B cell (primary cell): Measurements from ENCODE around the gene CLK4. TPM values are rescaled to one million over a fixed set of nuclear protein-coding genes. Genes with fewer than 3 reads are reported as not detected.

Source experiments
- ATAC-seq: fragments of 200-7000 bp; cut with Tn5 transposase; one replicate; pipeline ENCODE4 v1.10.0; 2021; ENCODE audit warnings: low read depth, mild to moderate bottlenecking, moderate number of reproducible peaks, moderate library complexity
- CTCF ChIA-PET: fragments of 350-600 bp; sonication (Branson Sonifier 250); formaldehyde crosslinking; loops from one replicate; lab custom pipeline; 2021; ENCODE audit warnings: antibody characterized with exemption, inconsistent platforms; lab: Charles Lee
- POLR2A ChIA-PET: fragments of 350-600 bp; sonication (Branson Sonifier 250); formaldehyde crosslinking; loops from one replicate; lab custom pipeline; 2021; ENCODE audit warnings: antibody characterized with exemption; lab: Charles Lee
- DNase-seq: peaks from one replicate; pipeline ENCODE4 v3.0.0; 2013
- H2AFZ ChIP-seq: 2 replicates; pipeline ENCODE4 v1.6.1; 2012; ENCODE audit warnings: mild to moderate bottlenecking, low read depth, low read length; ENCODE audit not compliant: insufficient read depth, poor library complexity, severe bottlenecking
- H3K27ac ChIP-seq, 2 donors: 1 replicate in 1 of 2; 2 replicates in 1 of 2; pipeline ENCODE4 v1.5.1; 2012 to 2013; ENCODE audit warnings: low read length in 2 of 2, mild to moderate bottlenecking in 2 of 2, moderate library complexity in 1 of 2
- H3K27me3 ChIP-seq, 4 experiments: fragments of 200-600 bp in 1 of 4; sonication (generic) in 1 of 4; replicated peaks in 1 of 4; 1 replicate in 2 of 4; 2 replicates in 2 of 4; pipeline versions ENCODE4 v1.6.1 to v1.7.0; 2013 to 2016; ENCODE audit warnings: low read length in 3 of 4, mild to moderate bottlenecking in 2 of 4, mixed read lengths in 1 of 4, moderate library complexity in 1 of 4; ENCODE audit not compliant: insufficient read depth in 4 of 4, control insufficient read depth in 3 of 4; ENCODE audit errors: control extremely low read depth in 1 of 4
- H3K36me3 ChIP-seq, 2 experiments: replicated peaks in 1 of 2; 1 replicate in 1 of 2; 2 replicates in 1 of 2; pipeline versions ENCODE4 v1.6.1 to v1.7.1; 2013; ENCODE audit warnings: low read length in 1 of 2; ENCODE audit not compliant: insufficient read depth in 2 of 2, control insufficient read depth in 1 of 2; ENCODE audit errors: control extremely low read depth in 1 of 2, extremely low read depth in 1 of 2
- H3K4me1 ChIP-seq, 2 donors: fragments of 200-600 bp in 1 of 2; sonication (generic) in 1 of 2; 1 replicate in 1 of 2; 2 replicates in 1 of 2; pipeline versions ENCODE4 v1.5.1 to v1.6.1; 2013 to 2017; ENCODE audit warnings: low read length in 2 of 2; ENCODE audit not compliant: control insufficient read depth in 2 of 2, insufficient read depth in 2 of 2
- H3K4me2 ChIP-seq: replicated peaks from 2 replicates; pipeline ENCODE3; 2012; ENCODE audit warnings: mild to moderate bottlenecking, low read depth, low read length; ENCODE audit not compliant: poor library complexity, severe bottlenecking
- H3K4me3 ChIP-seq, 5 experiments: fragments of 200-600 bp in 1 of 5; sonication (generic) in 1 of 5; 1 replicate in 3 of 5; 2 replicates in 2 of 5; pipeline versions ENCODE4 v1.5.1 to v1.7.0; 2011 to 2016; ENCODE audit warnings: low read length in 4 of 5, mild to moderate bottlenecking in 4 of 5, low read depth in 2 of 5, control low read depth in 1 of 5, moderate library complexity in 1 of 5; ENCODE audit not compliant: insufficient read depth in 1 of 5; ENCODE audit errors: control extremely low read depth in 1 of 5, extremely low read depth in 1 of 5
- H3K79me2 ChIP-seq: fragments of 200-600 bp; sonication (generic); one replicate; pipeline ENCODE4 v1.6.0; 2016; ENCODE audit warnings: low read length; ENCODE audit not compliant: control insufficient read depth, insufficient read depth
- H3K9ac ChIP-seq: fragments of 200-600 bp; sonication (generic); 2 replicates; pipeline ENCODE4 v1.6.1; 2017; ENCODE audit warnings: mild to moderate bottlenecking, low read length, moderate library complexity
- H3K9me3 ChIP-seq, 3 donors: one replicate each; pipeline versions ENCODE4 v1.6.1 to v1.7.1; 2013; ENCODE audit warnings: low read length in 2 of 3; ENCODE audit not compliant: control insufficient read depth in 2 of 3, insufficient read depth in 1 of 3; ENCODE audit errors: control extremely low read depth in 1 of 3
- H4K20me1 ChIP-seq: 2 replicates; pipeline ENCODE4 v1.6.0; 2012; ENCODE audit warnings: mild to moderate bottlenecking, low read length; ENCODE audit not compliant: insufficient read depth, control insufficient read depth, poor library complexity, severe bottlenecking
- H3K27ac Mint-ChIP-seq: one replicate; pipeline ENCODE4 v1.8.0; 2021; ENCODE audit warnings: mixed read lengths
- H3K27me3 Mint-ChIP-seq: one replicate; pipeline ENCODE4 v1.8.0; 2021; ENCODE audit warnings: mixed read lengths
- H3K4me1 Mint-ChIP-seq: one replicate; pipeline ENCODE4 v1.8.0; 2021; ENCODE audit warnings: mixed read lengths
- H3K4me3 Mint-ChIP-seq: one replicate; pipeline ENCODE4 v1.8.0; 2021; ENCODE audit warnings: mixed read lengths
- H3K9me3 Mint-ChIP-seq: one replicate; pipeline ENCODE4 v1.8.0; 2022; ENCODE audit warnings: mixed read lengths; ENCODE audit not compliant: insufficient read depth
- EZH2 ChIP-seq: IDR thresholded peaks from 2 replicates; pipeline ENCODE4 v1.6.1; 2012; ENCODE audit warnings: borderline replicate concordance, low read depth, mild to moderate bottlenecking, moderate library complexity, low read length; ENCODE audit not compliant: insufficient read depth, poor library complexity, severe bottlenecking
- WGBS: methylation state at CpG from one replicate; pipeline ENCODE4 v1.1.5; 2013; ENCODE audit warnings: missing lambda C conversion rate; ENCODE audit not compliant: insufficient coverage; 5-methylcytosine and 5-hydroxymethylcytosine counted together
- intact Hi-C: fragments of 100-400 bp; cut with micrococcal nuclease; formaldehyde crosslinking; loops from one replicate; pipeline ENCODE4 v1.10.0; 2022
- polyA plus RNA-seq: library from polyadenylated mRNA; depleted of rRNA; stranded (reverse); fragments of >200 nt; gene quantifications from 2 replicates; pipeline ENCODE4 v1.2.3, GENCODE V29; 2012
- total RNA-seq, 2 donors: library from RNA; stranded (reverse); fragments of 120-200 nt in 1 of 2; gene quantifications; 1 replicate in 1 of 2; 2 replicates in 1 of 2; pipeline versions ENCODE4 v1.2.3 to v1.2.4, GENCODE V29; 2013 to 2022
- TF ChIP-seq, protein P1 (sequence below): fragments of 200-600 bp; IDR thresholded peaks from one replicate; pipeline ENCODE4 v1.8.0; 2022; ENCODE audit warnings: antibody characterized with exemption, mild to moderate bottlenecking

Gene CLK4
- total and polyA plus RNA-seq, 2 donors (not counting 1 experiment from before 2014, with no cell fraction given) = 72.3 to 132 TPM

DNA sequence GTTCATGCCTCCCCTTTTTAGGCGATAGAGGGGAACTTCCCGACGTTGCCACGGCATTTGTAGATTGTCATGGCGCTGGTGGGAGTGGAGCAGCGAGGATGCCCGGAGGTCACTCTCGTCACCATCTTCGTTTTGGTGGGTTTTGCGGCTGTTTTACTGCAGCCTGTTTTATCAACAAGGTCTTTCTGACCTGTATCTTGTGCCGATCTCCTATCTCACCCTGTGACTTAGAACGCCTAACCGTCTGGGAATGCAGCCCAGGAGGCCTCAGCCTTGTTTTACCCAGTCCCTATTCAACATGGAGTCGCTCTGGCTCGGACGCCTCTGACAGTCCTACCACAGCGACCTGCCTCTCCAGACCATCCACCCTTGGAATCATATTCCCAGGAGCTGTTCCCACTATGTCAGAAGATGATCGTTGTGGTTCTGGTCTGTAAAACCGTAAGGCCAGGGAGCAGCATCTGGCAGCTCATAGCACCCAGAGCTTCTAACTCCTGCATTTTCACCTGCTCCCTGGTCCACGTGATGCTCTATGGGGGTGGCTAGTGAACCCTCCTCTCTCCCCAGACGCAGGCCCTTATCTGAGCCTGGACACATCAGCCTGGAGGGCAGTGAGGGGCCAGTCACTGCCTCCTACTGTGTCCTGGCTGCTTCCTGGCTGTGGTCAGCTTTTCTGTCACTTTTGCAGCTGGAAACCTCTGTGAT lies 35.1 kb upstream of the CLK4 start:
- intact Hi-C loops = no loop called here
- peaks cover 0 to 3% (median 0%) of the 10 kb centered on the region in 4 experiments for H3K27me3 ChIP-seq
- no peaks in the 10 kb centered on the region for H3K4me1 Mint-ChIP-seq
- no peak overlapping the region for H3K9ac ChIP-seq
- no peak for DNase-seq
- CTCF ChIA-PET = no interaction called here
- H3K79me2 ChIP-seq = no peaks in the 10 kb centered on the region
- H3K4me3 Mint-ChIP-seq = no peak overlapping the region
- TF ChIP-seq, protein P1, sequence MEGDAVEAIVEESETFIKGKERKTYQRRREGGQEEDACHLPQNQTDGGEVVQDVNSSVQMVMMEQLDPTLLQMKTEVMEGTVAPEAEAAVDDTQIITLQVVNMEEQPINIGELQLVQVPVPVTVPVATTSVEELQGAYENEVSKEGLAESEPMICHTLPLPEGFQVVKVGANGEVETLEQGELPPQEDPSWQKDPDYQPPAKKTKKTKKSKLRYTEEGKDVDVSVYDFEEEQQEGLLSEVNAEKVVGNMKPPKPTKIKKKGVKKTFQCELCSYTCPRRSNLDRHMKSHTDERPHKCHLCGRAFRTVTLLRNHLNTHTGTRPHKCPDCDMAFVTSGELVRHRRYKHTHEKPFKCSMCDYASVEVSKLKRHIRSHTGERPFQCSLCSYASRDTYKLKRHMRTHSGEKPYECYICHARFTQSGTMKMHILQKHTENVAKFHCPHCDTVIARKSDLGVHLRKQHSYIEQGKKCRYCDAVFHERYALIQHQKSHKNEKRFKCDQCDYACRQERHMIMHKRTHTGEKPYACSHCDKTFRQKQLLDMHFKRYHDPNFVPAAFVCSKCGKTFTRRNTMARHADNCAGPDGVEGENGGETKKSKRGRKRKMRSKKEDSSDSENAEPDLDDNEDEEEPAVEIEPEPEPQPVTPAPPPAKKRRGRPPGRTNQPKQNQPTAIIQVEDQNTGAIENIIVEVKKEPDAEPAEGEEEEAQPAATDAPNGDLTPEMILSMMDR = no peak
- TF ChIP-seq EZH2 = no peak
- no peak overlapping the region for H2AFZ ChIP-seq
- no peak overlapping the region for H3K27ac ChIP-seq
- no peaks in the 10 kb centered on the region for H4K20me1 ChIP-seq
- POLR2A ChIA-PET = no interaction called here
- H3K27ac Mint-ChIP-seq = no peak overlapping the region
- peaks cover 23% of the 10 kb centered on the region for H3K27me3 Mint-ChIP-seq
- ATAC-seq = no peak
- H3K4me3 ChIP-seq = no peak overlapping the region
- WGBS = 89% methylated on average over 20 of the region's 21 CpGs
- H3K4me1 ChIP-seq = no peaks in the 10 kb centered on the region
- no peak overlapping the region for H3K4me2 ChIP-seq
- H3K36me3 ChIP-seq = no peaks in the 10 kb centered on the region
- H3K9me3 Mint-ChIP-seq = no peaks in the 10 kb centered on the region
- peaks cover 0 to 22% (median 0%) of the 10 kb centered on the region in 3 donors for H3K9me3 ChIP-seq

DNA sequence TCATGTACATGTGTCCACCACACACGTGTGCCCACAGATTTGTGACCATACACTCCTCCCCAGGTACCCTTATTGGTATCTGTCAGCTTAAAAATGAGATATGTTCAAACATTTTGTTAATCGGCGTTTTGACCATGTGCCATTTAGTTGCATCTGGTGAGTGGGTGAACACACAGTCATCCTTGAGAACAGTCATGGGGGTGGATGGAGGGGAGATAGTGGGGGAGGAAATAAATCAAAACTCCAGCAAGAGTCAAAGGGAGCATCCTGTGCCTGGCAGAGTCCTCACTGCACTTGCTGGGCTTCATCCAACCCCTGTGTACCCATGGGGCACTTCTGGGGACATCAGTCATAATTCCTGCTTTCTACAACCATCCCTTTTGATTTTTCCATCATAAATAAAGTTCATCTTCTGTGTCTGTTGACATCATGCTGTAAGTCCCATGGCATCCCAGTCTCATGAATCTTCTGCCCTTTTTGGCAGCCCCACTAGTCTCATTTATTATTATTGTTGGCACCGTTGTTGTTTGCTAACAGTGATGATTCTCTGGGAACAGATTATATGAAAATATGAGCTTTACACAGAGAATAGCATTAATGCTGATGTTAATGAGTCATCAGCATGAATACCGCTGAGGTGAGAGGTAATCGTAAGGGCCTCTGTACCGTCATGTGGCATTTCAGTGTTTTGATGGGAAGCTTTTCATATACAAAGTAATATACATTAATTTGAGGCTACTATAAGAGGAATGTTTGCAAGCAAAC lies 24.4 kb upstream of the CLK4 start:
- H3K9me3 Mint-ChIP-seq = peaks cover 9% of the 10 kb centered on the region
- Histone ChIP-seq H3K9me3 (peaks cover 0 to 11% (median 0%) of the 10 kb centered on the region in 3 donors), H4K20me1 (no peaks in the 10 kb centered on the region), H3K27me3 (no peaks in the 10 kb centered on the region), H3K79me2 (no peaks in the 10 kb centered on the region), H3K4me1 (no peaks in the 10 kb centered on the region), H3K4me2 (no peak overlapping the region), H3K27ac (no peak overlapping the region), H3K9ac (no peak overlapping the region), H2AFZ (no peak overlapping the region), H3K36me3 (no peaks in the 10 kb centered on the region), H3K4me3 (no peak overlapping the region)
- peaks cover 11% of the 10 kb centered on the region for H3K27me3 Mint-ChIP-seq
- H3K27ac Mint-ChIP-seq = no peak overlapping the region
- ATAC-seq (no peak), DNase-seq (no peak)
- TF ChIP-seq, protein P1 = no peak
- no peak for TF ChIP-seq EZH2
- POLR2A ChIA-PET = no interaction called here
- intact Hi-C loops = no loop called here
- 100% methylated on average over 2 of the region's 7 CpGs for WGBS
- no peak overlapping the region for H3K4me3 Mint-ChIP-seq
- CTCF ChIA-PET = no interaction called here
- H3K4me1 Mint-ChIP-seq = peaks cover 4% of the 10 kb centered on the region
